OCI-LY1 (cell line): ENCODE results near the gene RSBN1L.

Source experiments
- H2AFZ ChIP-seq: fragments of 200-600 bp; sonication (generic), shearing (Covaris generic); 2 replicates; pipeline ENCODE4 v1.6.0; 2014; ENCODE audit warnings: antibody characterized with exemption, mild to moderate bottlenecking, low read length
- H3F3A ChIP-seq: fragments of 200-600 bp; sonication (generic), shearing (Covaris generic); 2 replicates; pipeline ENCODE4 v1.6.0; 2014; ENCODE audit warnings: mild to moderate bottlenecking, antibody characterized with exemption, low read length, moderate library complexity; ENCODE audit not compliant: insufficient read depth
- H3K27ac ChIP-seq: fragments of 200-600 bp; sonication (generic); 2 replicates; pipeline ENCODE4 v1.5.1; 2014; ENCODE audit warnings: low read length, mixed run types, mild to moderate bottlenecking, low read depth; ENCODE audit not compliant: poor library complexity, severe bottlenecking
- H3K27me3 ChIP-seq: fragments of 200-600 bp; sonication (generic); 2 replicates; pipeline ENCODE4 v1.6.0; 2014; ENCODE audit warnings: antibody characterized with exemption, mild to moderate bottlenecking, low read length, moderate library complexity; ENCODE audit not compliant: insufficient read depth
- H3K36me3 ChIP-seq: fragments of 200-600 bp; sonication (generic); 2 replicates; pipeline ENCODE4 v1.6.1; 2014; ENCODE audit warnings: mild to moderate bottlenecking, antibody characterized with exemption, low read length, moderate library complexity, mixed read lengths; ENCODE audit not compliant: insufficient read depth
- H3K4me1 ChIP-seq: fragments of 200-600 bp; sonication (generic); 2 replicates; pipeline ENCODE4 v1.5.1; 2014; ENCODE audit warnings: mild to moderate bottlenecking, low read length, moderate library complexity; ENCODE audit not compliant: insufficient read depth, severe bottlenecking
- H3K4me2 ChIP-seq: fragments of 200-600 bp; sonication (generic), shearing (Covaris generic); 2 replicates; pipeline ENCODE4 v1.6.1; 2014; ENCODE audit warnings: low read length
- H3K4me3 ChIP-seq: fragments of 200-600 bp; sonication (generic); 2 replicates; pipeline ENCODE4 v1.5.1; 2014; ENCODE audit warnings: low read length, low read depth, mild to moderate bottlenecking, mixed read lengths; ENCODE audit not compliant: poor library complexity, severe bottlenecking
- H3K79me2 ChIP-seq: fragments of 200-600 bp; shearing (Covaris generic); 2 replicates; pipeline ENCODE4 v1.6.1; 2016; ENCODE audit warnings: mixed run types, low read length, mixed read lengths; ENCODE audit not compliant: insufficient read depth
- H3K9ac ChIP-seq: fragments of 200-600 bp; sonication (generic), shearing (Covaris generic); 2 replicates; pipeline ENCODE4 v1.6.1; 2014; ENCODE audit warnings: mild to moderate bottlenecking, low read length, mixed read lengths
- H3K9me2 ChIP-seq: fragments of 200-600 bp; sonication (generic), shearing (Covaris generic); 2 replicates; pipeline ENCODE4 v1.6.1; 2014; ENCODE audit warnings: low read depth, mild to moderate bottlenecking, low read length, mixed read lengths
- H3K9me3 ChIP-seq: fragments of 200-600 bp; shearing (Covaris generic); 2 replicates; pipeline ENCODE4 v1.6.1; 2014; ENCODE audit warnings: low read length, mixed read lengths
- H4K20me1 ChIP-seq: fragments of 200-600 bp; sonication (generic), shearing (Covaris generic); 2 replicates; pipeline ENCODE4 v1.6.0; 2016; ENCODE audit warnings: mild to moderate bottlenecking, low read length; ENCODE audit not compliant: insufficient read depth
- CTCF ChIP-seq: fragments of 200-600 bp; sonication (generic), shearing (Covaris generic); IDR thresholded peaks from 2 replicates; pipeline ENCODE4 v1.5.1; 2017; ENCODE audit warnings: mild to moderate bottlenecking, antibody characterized with exemption, low read length, moderate library complexity, mixed read lengths
- EZH2 ChIP-seq: fragments of 200-600 bp; sonication (generic), shearing (Covaris generic); IDR thresholded peaks from 2 replicates; pipeline ENCODE4 v1.8.0; 2017; ENCODE audit warnings: borderline replicate concordance, mixed run types, mild to moderate bottlenecking, antibody characterized with exemption, low read length, moderate library complexity, mixed read lengths

RSBN1L gene

GRCh38 chr7:77685233-77685632 lies 11.0 kb upstream of the RSBN1L start:
- H3K9ac ChIP-seq = no peak overlapping the region
- no peak overlapping the region for H3K27ac ChIP-seq
- H3K9me2 ChIP-seq = no peaks in the 10 kb centered on the region
- TF ChIP-seq EZH2 (no peak), CTCF (no peak)
- no peak overlapping the region for H3K4me2 ChIP-seq
- H3K9me3 ChIP-seq = no peaks in the 10 kb centered on the region
- H3K4me3 ChIP-seq = no peak overlapping the region
- H3K36me3 ChIP-seq = peaks cover 86% of the 10 kb centered on the region
- H2AFZ ChIP-seq = no peak overlapping the region
- peaks cover 9% of the 10 kb centered on the region for H3K4me1 ChIP-seq
- no peaks in the 10 kb centered on the region for H3F3A ChIP-seq
- H3K79me2 ChIP-seq = peaks cover 20% of the 10 kb centered on the region
- H3K27me3 ChIP-seq = no peaks in the 10 kb centered on the region
- H4K20me1 ChIP-seq = no peaks in the 10 kb centered on the region

- Histone ChIP-seq H3K9me3 (no peaks in the 10 kb centered on the region), H3K27ac (no peak overlapping the region), H4K20me1 (no peaks in the 10 kb centered on the region), H3K4me3 (no peak overlapping the region), H3K9me2 (no peaks in the 10 kb centered on the region), H2AFZ (no peak overlapping the region), H3F3A (no peaks in the 10 kb centered on the region), H3K4me2 (no peak overlapping the region), H3K9ac (no peak overlapping the region), H3K79me2 (peaks cover 27% of the 10 kb centered on the region), H3K27me3 (no peaks in the 10 kb centered on the region), H3K36me3 (peaks cover 85% of the 10 kb centered on the region), H3K4me1 (peaks cover 12% of the 10 kb centered on the region)
- TF ChIP-seq EZH2 = no peak
- TF ChIP-seq CTCF = no peak
Observed at GRCh38 chr7:77687100-77687746, 9.0 kb upstream of the RSBN1L start.

GRCh38 chr7:77687747-77688144 lies 8.5 kb upstream of the RSBN1L start:
- peaks cover 84% of the 10 kb centered on the region for H3K36me3 ChIP-seq
- no peaks in the 10 kb centered on the region for H4K20me1 ChIP-seq
- no peaks in the 10 kb centered on the region for H3K9me3 ChIP-seq
- H2AFZ ChIP-seq = no peak overlapping the region
- no peak overlapping the region for H3K27ac ChIP-seq
- no peaks in the 10 kb centered on the region for H3K9me2 ChIP-seq
- TF ChIP-seq EZH2 = no peak
- TF ChIP-seq CTCF = no peak
- no peaks in the 10 kb centered on the region for H3K27me3 ChIP-seq
- no peak overlapping the region for H3K4me3 ChIP-seq
- peaks cover 12% of the 10 kb centered on the region for H3K4me1 ChIP-seq
- no peak overlapping the region for H3K4me2 ChIP-seq
- H3F3A ChIP-seq = no peaks in the 10 kb centered on the region
- peaks cover 30% of the 10 kb centered on the region for H3K79me2 ChIP-seq
- H3K9ac ChIP-seq = no peak overlapping the region
